SK-N-SH treated with all-trans-retinoic acid at 6 μM for 48 hours (cell line): ENCODE data around the gene TPRG1L.

Experiments
- ARNTL ChIP-seq: fragments of 450-650 bp; formaldehyde crosslinking; IDR thresholded peaks from 2 replicates; pipeline ENCODE4 v1.5.0; 2020; ENCODE audit warnings: low read depth, mild to moderate bottlenecking, moderate library complexity, borderline replicate concordance
- PATZ1 ChIP-seq: fragments of 250-450 bp; sonication (Bioruptor Pico); IDR thresholded peaks from 2 replicates; pipeline ENCODE4 v1.8.0; 2020; ENCODE audit warnings: mild to moderate bottlenecking, moderate library complexity, borderline replicate concordance
- PPARA ChIP-seq: fragments of 250-450 bp; sonication (Bioruptor Pico); IDR thresholded peaks from 2 replicates; pipeline ENCODE4 v1.5.0; 2020; ENCODE audit warnings: mild to moderate bottlenecking, borderline replicate concordance
- TCF4 ChIP-seq: fragments of 250-450 bp; sonication (Bioruptor Pico); IDR thresholded peaks from 2 replicates; pipeline ENCODE4 v1.8.0; 2021; ENCODE audit warnings: mild to moderate bottlenecking, moderate library complexity, borderline replicate concordance
- ZFP3 ChIP-seq: fragments of 250-450 bp; sonication (Bioruptor Pico); IDR thresholded peaks from 2 replicates; pipeline ENCODE4 v1.5.0; 2020; ENCODE audit warnings: mild to moderate bottlenecking, moderate library complexity
- ZFP30 ChIP-seq: fragments of 450-650 bp; formaldehyde crosslinking; IDR thresholded peaks from 2 replicates; pipeline ENCODE4 v1.5.0; 2022; ENCODE audit warnings: mild to moderate bottlenecking, moderate library complexity
- TF ChIP-seq, protein P1 (sequence below): fragments of 250-450 bp; sonication (Bioruptor Pico); IDR thresholded peaks from 2 replicates; pipeline ENCODE4 v1.5.1; 2021; ENCODE audit warnings: mild to moderate bottlenecking, moderate library complexity

GRCh38 chr1:3645247-3645646 is 20.4 kb downstream of the TPRG1L start:
- no peak for TF ChIP-seq TCF4 (CRISPR knock-in tag)
- no peak for TF ChIP-seq PATZ1 (CRISPR knock-in tag)
- TF ChIP-seq, protein P1, sequence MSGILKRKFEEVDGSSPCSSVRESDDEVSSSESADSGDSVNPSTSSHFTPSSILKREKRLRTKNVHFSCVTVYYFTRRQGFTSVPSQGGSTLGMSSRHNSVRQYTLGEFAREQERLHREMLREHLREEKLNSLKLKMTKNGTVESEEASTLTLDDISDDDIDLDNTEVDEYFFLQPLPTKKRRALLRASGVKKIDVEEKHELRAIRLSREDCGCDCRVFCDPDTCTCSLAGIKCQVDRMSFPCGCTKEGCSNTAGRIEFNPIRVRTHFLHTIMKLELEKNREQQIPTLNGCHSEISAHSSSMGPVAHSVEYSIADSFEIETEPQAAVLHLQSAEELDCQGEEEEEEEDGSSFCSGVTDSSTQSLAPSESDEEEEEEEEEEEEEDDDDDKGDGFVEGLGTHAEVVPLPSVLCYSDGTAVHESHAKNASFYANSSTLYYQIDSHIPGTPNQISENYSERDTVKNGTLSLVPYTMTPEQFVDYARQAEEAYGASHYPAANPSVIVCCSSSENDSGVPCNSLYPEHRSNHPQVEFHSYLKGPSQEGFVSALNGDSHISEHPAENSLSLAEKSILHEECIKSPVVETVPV, result no peak
- TF ChIP-seq ZFP30 (CRISPR knock-in tag), result no peak
- no peak for TF ChIP-seq PPARA (CRISPR knock-in tag)
- TF ChIP-seq ZFP3 (CRISPR knock-in tag), result no peak
- no peak for TF ChIP-seq ARNTL (CRISPR knock-in tag)
